HG03095 (cell line): ENCODE measurements around the gene ANKRD53.
"Not testable (repeated sequence)": the region's sequence is repeated elsewhere in the genome, so short reads cannot be mapped to it uniquely, and the experiment has no call there.

ENCODE experiments used
- ATAC-seq: cut with Tn5 transposase; IDR thresholded peaks from one replicate; pipeline ENCODE4 v1.9.1; 2021; ENCODE audit warnings: moderate library complexity; ENCODE audit not compliant: unreplicated experiment

Gene ANKRD53

DNA sequence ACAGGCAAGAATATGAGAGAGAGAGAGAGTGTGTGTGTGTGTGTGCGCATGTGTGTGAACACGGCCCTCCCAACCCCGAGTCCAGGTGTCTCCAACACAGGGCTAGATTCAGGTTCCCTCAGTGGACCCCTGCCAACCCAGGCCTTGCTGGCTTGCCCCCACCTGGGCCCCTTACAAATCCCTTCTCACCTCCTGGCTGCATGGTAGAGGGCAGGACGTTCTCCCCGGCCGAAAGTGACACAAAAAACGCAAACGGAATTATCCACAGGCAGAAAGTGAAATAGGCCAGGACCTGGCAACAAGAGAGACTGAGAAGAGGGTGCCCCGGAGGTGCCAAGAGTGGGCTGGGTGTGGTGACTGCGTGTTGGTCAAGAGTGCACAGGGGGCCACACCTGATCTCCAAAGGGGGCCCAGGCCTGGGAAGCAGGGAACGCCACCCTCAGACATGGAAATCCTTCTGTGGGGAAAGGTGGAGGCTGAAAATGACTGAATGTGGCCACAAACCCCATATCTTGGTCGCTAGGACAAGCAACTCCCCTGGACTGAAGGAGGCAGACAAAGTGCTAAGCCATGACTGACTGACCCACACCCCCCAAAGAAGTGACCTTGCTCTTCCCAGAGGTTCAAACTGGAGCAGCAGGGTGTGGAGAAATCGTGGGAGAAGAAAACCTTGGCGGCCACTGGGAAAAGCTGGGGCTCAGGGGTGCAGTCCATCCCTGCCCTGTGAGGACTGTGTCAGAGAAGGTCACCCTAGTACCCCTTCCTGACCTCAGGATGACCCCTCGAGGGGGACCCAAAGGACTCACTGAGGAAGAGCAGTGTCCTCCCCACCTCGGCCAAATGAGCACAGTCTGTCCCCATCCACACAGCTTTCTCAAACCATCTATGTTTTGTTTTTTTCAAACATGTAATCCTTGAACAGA lies 10.6 kb downstream of the ANKRD53 start:
- ATAC-seq = no peak

DNA sequence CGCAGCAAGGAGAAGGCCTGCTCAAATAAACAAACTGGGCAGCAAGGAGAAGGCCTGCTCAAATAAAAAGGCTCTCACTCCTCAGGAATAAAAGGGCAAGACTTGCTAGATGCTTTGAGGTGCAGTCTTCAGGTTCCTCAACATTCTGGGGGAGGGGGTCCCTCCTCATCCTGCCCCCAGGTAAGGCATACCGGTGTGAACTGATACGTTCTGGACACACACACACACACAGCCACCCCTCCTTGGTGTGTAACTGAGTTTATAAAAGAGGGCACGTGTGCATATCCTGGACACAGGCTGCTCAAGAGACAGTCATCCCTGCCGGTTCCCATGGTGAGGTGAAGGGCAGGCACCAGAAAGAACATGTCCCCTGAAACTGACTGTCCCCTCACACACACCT lies 11.8 kb downstream of the ANKRD53 start:
- no peak for ATAC-seq

DNA sequence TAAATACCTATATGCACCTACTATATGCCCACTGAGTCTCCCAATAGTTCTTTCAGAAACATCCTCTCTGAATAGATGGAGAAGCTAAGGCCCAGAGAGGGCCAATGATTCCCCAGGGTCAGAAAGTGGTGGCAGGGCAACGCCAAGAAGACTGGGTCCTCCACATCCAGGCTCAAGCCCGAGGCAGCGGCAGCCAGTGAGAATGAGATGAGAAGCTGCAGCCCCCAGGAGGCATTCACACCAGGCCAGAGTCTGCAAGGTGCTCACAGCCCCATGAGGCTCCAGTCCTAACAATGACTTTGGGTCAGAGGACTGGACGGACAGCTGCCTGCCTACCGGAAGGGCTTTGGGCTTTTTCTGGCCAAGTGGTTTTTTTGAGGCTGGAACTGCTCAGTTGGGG lies 12.7 kb downstream of the ANKRD53 start:
- no peak for ATAC-seq

DNA sequence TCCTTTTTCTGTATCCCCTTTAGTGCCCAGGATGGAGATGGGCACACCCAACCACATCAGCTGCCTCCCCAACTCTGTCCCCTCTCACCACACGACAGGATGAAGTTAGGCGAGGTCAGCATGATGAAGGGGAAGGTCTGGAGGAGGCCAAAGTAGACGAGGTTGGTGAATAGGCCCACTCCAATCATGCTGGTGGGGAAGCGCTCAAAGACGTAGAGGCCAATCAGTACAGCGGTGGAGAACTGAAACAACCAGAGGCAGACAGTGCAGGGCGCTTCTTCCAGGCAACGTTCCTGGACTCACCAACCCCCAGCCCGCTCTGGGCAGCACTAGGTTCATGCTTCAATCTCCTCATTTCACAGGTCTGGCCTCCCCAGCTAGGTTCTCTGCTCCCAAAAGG lies 13.3 kb downstream of the ANKRD53 start:
- no peak for ATAC-seq

DNA sequence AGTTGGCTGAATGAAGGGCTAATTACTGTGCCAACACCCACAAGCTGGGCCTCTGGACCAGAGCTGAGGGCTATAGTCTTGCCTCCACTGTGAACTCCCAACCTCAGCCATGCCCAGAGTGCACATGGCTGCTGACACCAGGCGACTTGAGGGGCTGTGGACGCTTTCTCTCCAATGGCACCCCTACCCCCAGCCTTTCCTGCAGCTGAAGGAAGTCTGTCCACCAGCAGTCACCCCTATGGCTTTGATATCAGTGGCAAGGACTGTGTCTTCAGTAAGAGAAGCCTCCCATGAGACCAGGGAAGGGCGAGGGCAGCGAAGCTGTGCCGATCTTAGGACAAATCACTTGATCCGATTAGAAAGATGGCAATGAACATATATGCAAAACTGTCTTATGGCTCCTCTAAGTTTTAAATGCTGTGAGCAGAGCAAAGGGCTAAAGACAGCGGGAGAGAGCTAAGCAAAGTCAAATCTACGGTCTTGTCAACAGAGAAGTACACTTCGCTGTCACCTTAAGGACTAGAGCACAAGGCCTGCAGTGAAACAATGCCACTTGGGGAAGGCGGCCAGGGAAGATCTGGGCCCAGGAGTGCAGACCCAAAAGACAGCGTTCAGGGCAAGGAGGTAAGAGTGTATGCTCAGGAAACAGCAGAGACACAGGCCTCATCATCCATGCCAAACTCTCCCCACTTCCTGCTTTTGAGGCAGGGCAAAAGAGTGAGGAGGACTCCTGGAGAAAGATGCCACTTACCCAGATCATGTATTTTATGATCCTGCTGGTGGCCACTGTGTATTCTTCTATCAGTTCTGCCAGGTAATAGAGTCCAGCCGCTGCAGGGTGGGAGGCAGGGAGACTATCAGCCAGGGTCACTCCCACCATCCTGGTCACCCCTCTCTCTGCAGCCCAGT lies 14.8 kb downstream of the ANKRD53 start:
- ATAC-seq = no peak

DNA sequence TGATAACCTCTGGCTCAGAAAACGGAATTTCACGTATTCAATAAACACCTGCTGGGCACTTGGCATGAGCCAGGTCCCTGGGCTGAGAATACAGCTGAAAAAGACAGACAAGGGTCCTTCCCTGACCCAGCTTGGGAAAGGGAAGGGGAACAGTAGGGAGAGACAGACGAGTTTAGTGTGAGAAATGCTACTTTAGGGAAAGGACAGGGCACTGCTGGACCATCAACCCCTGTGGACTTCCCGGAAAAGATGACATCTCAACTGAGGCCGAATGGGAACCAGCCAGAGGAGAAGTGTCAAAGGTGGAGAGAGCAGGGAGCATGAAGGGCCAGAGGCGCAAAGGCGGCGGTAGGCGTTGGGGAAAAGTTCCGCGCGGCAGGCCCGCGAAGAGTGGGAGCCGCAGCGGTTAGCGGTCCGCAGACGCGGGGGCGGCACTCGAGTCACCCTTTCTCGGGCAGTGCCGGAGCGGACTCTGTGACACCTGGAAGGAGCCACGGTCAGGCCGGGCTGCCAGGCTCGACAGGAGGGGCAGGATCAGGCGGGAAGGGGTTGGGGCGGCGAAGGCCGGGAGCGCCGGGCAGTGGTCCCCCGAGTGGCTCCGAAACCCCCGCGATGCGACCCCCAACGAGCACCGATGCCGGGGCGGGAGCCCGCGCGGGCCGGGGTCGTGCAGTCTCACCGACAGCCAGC lies 15.7 kb downstream of the ANKRD53 start:
- ATAC-seq = peak; percentile 31

DNA sequence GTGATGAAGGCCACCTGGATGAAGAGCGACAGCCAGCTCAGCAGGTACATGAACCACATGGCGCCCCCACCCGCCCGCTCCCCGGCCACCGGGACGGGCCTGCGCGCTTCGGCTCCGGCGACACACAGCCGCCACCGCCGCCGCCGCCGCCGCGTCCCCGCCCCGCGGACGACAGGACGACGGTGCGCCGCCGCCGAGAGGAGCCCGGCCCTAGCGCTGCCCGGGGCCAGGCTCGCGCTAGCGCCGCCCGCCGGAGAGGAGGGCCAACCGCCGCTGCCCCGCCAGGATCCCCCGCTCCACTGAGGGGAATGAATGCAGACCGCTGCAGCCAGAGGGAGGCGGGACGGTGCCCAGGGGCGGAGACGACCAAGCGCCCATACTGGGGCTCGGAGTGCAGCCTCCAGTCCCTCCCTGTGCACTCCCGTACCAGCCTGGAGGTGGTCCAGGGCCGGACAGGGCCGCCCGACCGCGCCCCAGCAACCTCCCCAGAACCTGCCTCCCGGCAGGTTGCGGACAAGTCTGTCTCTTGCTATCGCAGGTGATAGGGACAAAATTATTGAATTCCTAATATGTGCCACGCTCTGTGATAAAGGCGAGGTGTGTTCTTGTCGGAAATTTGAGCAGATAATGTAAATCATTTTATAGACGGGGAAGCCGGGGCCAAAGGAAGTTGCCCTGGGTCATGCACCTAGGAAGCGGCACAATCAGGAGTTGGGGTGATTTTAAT lies 16.4 kb downstream of the ANKRD53 start, which contains the start of gene TEX261:
TEX261 (minus strand) TSS at position 175 of the 727 bp plus-strand sequence; CDS start at position 59, 116 bp downstream.
- peak; percentile 96 for ATAC-seq

DNA sequence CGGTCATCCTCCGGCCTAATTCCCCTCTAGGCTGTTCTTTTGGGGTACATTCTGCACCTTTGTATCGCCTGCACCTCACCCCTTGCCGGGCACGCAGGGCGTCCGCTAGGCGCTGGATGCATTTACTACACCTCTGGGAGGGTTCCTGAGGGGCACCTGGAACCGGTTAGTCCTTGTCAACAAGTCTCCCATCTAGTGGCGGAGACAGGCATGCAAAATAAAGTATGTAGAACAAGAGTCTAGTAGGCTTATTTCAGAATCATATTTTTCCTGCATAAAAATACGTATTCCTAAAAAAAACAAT lies 16.9 kb downstream of the ANKRD53 start:
- ATAC-seq = peak; percentile 40

DNA sequence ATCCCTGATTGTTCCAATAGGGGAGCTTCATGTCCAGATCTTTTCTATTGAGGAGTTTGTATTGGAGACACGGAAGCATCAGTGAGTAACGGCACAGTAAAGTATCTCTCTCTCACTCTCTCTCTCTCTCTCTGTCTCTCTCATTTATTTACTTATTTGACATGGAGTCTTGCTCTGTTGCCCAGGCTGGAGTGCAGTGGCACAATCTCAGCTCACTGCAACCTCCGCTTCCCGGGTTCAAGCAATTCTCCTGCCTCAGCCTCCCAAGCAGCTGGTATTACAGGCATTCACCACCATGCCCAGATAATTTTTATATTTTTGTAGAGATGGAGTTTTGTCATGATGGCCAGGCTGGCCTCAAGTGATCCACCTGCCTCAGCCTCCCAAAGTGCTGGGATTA lies 20.5 kb downstream of the ANKRD53 start:
- ATAC-seq = not testable (repeated sequence)

DNA sequence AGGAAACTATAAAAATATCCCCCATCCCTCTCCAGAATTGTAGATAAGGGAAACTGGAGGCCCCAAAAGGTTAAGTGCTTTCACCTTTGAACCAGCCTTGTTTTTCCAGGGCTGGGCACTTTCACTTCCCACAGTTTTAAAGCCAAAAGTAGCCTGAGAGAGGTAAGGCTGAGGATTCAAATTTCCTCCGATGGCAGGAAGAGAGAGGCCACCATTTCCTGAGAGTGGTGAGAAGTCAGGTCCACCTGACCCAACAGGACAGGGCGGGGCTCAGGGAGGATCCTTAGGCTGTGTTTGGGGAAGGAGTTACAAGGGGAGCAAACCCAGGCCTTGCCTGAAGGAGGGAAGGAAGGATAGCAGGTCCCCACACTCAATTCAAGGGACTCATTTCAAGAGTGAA lies 20.9 kb downstream of the ANKRD53 start:
- ATAC-seq = no peak

DNA sequence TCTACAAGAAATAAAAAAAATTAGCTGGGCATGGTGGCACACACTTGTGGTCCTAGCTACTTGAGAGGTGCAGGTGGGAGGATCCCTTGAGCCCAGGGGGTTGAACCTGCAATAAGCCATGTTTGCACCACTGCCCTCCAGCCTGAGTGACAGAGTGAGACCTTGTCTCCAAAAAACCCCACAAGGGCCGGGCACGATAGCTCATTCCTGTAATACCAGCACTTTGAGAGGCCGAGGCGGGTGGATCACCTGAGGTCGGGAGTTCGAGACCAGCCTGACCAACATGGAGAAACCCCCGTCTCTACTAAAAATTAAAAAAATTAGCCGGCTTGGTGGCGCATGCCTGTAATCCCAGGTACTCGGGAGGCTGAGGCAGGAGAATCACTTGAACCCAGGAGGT lies 21.5 kb downstream of the ANKRD53 start:
- ATAC-seq = not testable (repeated sequence)

DNA sequence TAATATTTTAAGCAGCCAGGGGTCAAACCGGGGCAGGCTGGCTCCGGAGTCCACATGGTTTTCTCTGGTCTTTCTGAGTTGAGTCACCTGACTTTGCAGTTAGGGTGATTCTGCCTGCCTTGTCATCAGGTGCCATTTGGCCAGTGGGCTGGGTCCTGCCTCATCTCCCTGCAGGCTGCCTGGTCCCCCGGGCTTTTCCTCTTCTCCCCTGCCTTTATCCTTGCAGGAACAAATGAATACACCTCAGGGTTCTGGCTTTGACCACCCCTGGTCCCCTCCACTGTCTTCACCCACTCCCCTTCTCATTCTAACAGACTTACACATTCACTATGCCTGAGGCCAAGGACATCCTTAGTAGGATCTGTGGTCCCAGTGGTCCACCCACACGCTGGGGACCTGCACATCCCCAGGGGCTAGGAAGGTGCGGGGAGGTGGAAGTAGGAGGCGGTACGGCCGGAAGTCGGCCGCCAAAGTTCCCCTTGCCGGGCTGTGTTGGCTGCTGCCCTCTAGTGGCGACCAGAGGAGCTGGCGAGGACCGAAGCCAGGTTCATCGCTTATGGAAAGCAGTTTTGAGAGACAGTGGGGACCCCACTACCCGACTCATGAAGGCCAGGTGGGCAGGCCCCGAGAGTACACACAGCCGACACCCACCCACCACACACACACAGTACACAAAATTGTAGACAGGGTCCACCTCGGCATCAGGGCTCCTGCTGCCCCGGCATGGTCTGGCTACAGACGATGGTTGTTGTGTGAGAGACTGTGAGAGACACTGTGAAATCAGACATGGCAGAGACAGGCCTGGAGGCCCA lies 22.6 kb downstream of the ANKRD53 start:
- ATAC-seq = peak; percentile 86

DNA sequence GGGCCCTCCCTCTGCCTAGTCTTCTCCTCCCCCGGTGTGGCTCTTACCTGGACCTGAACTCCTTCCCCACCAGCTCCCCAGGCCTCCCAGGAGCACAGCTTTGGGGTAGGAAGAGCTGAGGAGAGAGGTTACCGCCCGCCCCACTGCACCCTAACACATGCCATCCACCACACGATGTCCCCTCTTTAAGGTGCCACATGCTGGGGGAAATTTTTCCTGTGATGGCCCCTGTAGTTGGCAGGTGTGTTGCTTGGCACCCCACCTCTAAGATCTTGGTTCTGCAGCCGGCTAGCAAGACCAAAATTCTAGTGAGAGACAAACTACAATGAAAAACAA lies 23.1 kb downstream of the ANKRD53 start:
- ATAC-seq = no peak

DNA sequence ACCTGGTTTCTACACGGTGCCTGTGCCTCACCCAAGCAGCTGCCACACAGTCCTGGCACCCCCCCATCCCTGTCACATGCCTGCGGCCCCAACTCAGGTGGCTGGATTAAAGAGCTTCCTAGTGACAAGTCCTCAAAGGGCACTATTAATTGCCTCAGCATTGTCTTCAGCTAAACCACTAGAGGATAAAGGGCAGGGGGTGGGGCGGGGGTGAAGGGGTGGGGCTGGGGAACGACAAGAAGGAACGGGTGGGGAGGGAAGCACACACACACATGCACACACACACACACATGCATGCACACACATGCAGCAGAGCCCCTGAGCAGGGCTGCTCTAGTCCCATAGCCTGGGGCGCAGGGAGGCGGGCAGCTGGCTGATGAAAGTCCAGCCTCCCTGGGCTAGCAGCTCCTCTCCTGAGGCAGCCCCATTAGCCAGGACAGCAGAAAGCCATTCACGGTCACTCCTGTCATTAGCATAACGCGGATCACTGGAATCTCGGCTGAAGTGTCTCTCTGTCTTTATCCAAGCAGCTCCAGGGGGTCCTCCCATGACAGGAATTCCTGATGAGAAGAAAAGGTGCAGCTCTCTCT lies 23.6 kb downstream of the ANKRD53 start:
- no peak for ATAC-seq

DNA sequence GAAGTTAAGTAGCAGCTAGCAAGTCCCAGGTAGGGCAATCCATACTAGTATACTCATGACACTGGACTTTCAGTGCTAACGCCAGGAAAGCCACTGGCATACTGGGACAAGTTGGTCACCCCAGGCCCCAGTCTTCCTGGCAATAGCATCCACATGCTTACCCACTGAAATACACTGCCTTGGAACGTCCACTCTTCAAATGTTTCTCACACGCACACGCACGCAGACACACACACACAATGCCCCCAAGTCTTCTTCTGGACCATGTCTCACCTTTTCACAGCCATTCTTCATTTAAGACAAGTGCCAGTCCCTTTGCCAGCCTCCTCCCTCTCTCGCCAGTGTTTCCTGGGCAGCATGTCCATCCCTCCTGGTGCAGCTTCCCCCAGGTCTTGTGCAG lies 25.0 kb downstream of the ANKRD53 start:
- no peak for ATAC-seq

DNA sequence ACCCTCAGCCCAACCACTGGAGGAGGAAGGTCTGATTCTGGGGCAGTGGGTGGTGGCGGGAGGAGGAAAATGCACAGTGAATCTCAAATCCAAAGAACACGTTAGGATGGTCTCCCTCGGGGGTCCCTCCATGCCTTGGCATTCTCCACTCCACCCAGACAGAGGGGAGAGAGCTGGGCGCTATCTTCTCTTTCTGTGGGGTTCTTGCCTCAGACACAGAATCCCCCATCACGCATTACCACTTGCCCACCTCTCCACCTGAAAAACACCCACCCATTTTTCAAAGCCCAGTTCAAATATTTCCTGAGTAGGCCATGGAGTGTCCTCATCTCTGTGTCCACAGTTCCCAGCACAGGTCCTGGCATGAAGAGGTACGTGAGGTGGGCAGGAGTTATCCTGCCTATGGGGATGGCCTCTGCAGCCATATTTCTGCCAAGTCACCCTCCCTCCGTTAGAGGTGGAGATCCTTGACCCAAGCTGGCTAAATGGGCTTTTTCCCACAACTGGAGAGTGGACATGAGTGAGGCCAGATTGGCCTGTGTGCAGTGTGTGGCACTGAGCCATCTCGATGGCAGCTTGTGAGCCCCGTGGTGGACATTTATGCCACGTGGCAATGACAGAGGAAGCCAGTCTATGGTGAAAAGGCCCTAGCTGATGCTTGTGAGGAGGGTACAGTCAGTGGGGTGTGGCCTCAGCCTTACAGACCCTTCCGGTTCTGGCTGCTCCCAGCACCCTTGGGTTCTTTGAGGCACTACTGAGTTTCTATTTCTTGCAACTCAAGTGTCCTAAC lies 25.7 kb downstream of the ANKRD53 start:
- no peak for ATAC-seq

DNA sequence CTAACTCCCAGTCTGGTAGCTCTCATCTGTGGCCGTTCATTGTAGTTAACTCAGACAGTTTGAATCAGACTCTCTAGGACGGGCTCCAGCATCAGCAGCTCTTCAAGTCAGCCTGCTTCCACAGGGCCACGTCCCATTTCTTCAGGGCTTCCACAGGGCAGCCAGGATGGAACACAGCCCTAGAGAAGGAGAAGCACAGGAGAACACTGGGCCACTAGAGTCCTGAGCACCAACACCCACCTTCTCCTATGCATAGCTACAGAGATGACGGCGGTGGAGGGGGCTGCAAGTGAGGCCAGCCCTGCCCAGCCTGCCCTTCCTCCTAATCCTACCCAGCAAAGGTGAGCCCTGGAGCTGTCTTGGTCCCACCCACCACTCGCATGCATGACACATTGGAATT lies 26.4 kb downstream of the ANKRD53 start:
- no peak for ATAC-seq

DNA sequence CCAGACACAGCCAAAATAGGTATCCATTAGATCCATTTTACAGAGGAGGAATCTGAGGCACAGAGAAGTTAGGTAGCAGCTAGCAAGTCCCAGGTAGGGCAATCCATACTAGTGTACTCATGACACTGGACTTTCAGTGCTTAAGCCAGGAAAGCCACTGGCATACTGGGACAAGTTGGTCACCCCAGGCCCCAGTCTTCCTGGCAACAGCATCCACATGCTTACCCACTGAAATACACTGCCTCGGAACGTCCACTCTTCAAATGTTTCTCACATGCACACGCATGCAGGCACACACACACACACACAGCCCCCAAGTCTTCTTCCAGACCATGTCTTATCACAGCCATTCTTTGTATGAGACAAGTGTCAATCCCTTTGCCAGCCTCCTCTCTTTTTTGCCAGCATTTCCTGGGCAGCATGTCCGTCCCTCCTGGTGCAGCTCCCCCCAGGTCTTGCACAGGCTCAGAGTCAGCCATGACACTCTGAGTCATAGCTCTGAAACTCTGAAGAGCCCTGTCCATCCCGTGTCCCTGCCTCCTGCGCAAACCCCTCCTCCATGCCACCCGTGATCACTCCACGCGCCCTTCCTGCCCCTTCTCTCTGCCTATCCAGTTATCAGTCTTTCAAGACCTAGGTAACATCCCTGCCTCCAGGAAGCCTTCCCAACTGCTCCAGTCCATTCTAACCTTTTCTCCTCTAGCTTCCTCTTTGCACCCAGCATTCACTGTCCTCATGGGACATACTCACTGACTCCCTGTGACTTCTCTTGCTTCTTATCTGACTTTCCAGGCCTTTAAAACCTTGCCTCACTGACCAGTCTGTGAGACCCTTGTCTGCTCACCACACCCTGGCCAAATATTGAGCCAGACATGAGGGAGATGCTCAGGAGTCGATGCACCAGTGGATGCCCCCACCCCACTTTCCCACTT lies 27.1 kb downstream of the ANKRD53 start:
- no peak for ATAC-seq
